ENCODE measurements around the gene IZUMO3.

DNA sequence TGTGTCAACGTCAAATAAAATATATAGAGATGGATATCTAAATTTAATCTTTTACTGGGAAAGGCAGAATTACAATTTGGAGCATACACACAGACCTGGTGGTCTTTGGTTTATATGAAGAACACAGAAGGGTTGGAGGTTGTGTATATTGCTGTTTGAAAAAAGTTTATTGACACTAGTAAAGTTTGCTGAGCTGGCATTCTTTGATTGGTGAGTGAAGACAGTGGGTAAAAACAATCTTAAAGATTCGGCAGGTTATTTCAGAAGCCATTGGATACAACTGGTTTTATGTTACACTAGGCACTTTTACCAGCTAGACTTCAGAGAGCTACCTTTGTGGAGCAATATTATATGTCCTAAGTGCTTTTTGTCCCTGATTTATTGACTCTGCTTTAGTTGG is 27.2 kb downstream of the IZUMO3 start:
- no peak for TF ChIP-seq POLR2AphosphoS5 (IDR thresholded peaks at IDR 0.05; ENCODE audit: low read depth, low read length)
- TF ChIP-seq TAF1 (IDR thresholded peaks at IDR 0.05; ENCODE audit: borderline replicate concordance, low read depth, low read length) = no peak
- no peak for TF ChIP-seq POLR2A (IDR thresholded peaks at IDR 0.05; ENCODE audit: low read depth, low read length)

All from GM12892 (cell line).